ENCODE results near the gene TMIGD2. TPM values are rescaled to one million over a fixed set of nuclear protein-coding genes. Genes with fewer than 3 reads are reported as not detected.
"Not testable (repeated sequence)": the region's sequence is repeated elsewhere in the genome, so short reads cannot be mapped to it uniquely, and the experiment has no call there.

TMIGD2 gene
- total RNA-seq, 1 donor from 2014 or later, result not detected

DNA sequence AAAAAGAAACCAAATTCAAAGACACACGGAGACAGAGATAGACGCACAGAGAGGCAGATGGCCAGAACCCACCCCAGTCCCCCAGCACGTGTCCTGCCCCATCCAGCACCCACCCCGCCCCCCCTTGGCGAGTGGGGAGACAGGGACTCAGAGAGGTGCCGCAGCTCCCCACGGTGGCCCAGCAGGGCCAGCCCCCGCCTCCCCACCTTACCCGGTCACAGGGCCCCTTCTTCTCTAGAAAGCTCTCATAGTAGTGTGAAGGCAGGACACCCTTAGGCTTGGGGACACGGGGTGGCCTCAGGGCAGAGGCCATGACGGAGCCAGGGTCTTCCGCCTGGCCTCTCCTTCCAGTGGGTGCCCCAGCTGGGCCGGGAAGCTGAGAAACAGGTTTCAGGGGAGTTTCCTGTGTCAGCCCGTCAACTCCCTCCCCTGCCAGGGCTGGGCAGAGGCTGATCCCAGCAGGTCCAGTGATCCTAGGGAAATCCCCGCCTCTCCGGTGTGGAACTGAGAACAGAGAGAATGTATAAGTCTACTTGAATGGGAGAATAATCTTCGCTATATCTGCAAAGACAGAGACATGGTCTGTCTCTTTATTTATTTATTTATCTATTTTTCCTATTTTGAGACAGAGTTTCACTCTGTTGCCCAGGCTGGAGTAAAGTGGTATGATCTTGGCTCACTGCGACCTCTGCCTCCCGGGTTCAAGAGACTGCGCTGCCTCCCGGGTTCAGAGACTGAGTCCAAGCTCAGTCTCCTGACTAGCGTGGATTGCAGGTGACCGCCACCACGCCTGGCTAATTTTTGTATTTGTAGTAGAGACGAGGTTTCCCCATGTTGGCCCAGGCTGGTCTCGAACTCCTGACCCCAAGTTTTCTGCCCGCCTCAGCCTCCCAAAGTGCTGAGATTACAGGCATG is 36.5 kb upstream of the TMIGD2 start, which contains the start of gene STAP2:
Gene STAP2 (minus strand): TSS at position 387 of the 915 bp plus-strand sequence. CDS start 74 bp downstream, at position 313.
- intact Hi-C loops (cut with micrococcal nuclease), result no loop called here
- peaks cover 29% of the 10 kb centered on the region for H3K4me1 Mint-ChIP-seq
- H3K27ac Mint-ChIP-seq, result peak within 1 kb of the TSS; percentile 35
- peak within 1 kb of the TSS; percentile 81 for H3K4me3 Mint-ChIP-seq
- TF ChIP-seq CTCF (IDR thresholded peaks at IDR 0.05), result no peak
- no peak for ATAC-seq (ENCODE audit: low read depth)
- H3K36me3 Mint-ChIP-seq (ENCODE audit: low read depth), result peaks cover 3% of the 10 kb centered on the region
- no peaks in the 10 kb centered on the region for H3K27me3 Mint-ChIP-seq
- POLR2A ChIA-PET, result interaction anchor here (0.6 kb wide), 1 partner anchor 84 kb away, joined by 4 read pairs; no protein-coding TSS in a partner anchor
- CTCF ChIA-PET, result interaction anchor here (1.2 to 1.5 kb wide), 2 partner anchors 14 to 199 kb away, joined by 3 to 7 read pairs; no protein-coding TSS in a partner anchor
- H3K9me3 Mint-ChIP-seq, result no peaks in the 10 kb centered on the region
- DNase-seq, result no peak

GRCh38 chr19:4337906-4338440 is 35.8 kb upstream of the TMIGD2 start:
- H3K4me3 Mint-ChIP-seq, result peak overlapping the region; percentile 81

GRCh38 chr19:4334929-4335570 is 32.9 kb upstream of the TMIGD2 start:
- H3K4me1 Mint-ChIP-seq, result peaks cover 16% of the 10 kb centered on the region
- intact Hi-C loops (cut with micrococcal nuclease), result no loop called here
- TF ChIP-seq CTCF (IDR thresholded peaks at IDR 0.05), result no peak
- no peak overlapping the region for H3K4me3 Mint-ChIP-seq
- ATAC-seq (ENCODE audit: low read depth), result no peak
- H3K27ac Mint-ChIP-seq, result no peak overlapping the region
- H3K27me3 Mint-ChIP-seq, result no peaks in the 10 kb centered on the region
- no peaks in the 10 kb centered on the region for H3K36me3 Mint-ChIP-seq (ENCODE audit: low read depth)
- POLR2A ChIA-PET, result no interaction called here
- no peaks in the 10 kb centered on the region for H3K9me3 Mint-ChIP-seq
- no peak for DNase-seq
- CTCF ChIA-PET, result no interaction called here

More at GRCh38 chr19:4337906-4338440, 35.8 kb upstream of the TMIGD2 start:
- Mint-ChIP-seq H3K27me3 (no peaks in the 10 kb centered on the region), H3K9me3 (no peaks in the 10 kb centered on the region), H3K27ac (peak overlapping the region; percentile 35), H3K4me1 (peaks cover 26% of the 10 kb centered on the region), H3K36me3 (ENCODE audit: low read depth) (peaks cover under 1% of the 10 kb centered on the region)
- DNase-seq (no peak), ATAC-seq (ENCODE audit: low read depth) (no peak)
- CTCF ChIA-PET, result interaction anchor here (1.2 to 1.5 kb wide), 2 partner anchors 15 to 198 kb away, joined by 3 to 7 read pairs; no protein-coding TSS in a partner anchor
- POLR2A ChIA-PET, result no interaction called here
- intact Hi-C loops (cut with micrococcal nuclease), result no loop called here
- no peak for TF ChIP-seq CTCF (IDR thresholded peaks at IDR 0.05)

DNA sequence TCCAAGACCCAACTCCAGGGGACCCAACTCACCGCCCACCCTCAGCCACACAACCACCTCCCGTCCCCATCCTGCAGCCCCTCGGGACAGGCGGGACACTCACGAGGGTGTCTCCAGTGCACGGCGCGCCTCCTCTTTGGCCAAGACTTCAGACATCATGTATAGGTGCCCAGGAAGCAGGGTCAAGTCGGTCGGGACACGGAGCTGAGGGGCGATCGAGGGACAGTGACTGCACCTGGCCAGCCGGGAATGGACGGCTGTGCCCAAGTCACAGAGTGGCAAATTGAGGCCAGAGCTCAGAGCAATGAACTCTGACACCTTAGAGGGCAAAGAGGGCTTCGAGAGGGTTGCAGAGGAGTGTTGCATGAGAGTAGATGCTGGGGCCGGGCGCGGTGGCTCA is 27.7 kb upstream of the TMIGD2 start:
- no peaks in the 10 kb centered on the region for H3K36me3 Mint-ChIP-seq (ENCODE audit: low read depth)
- no peaks in the 10 kb centered on the region for H3K27me3 Mint-ChIP-seq
- POLR2A ChIA-PET, result interaction anchor here (0.7 to 1.8 kb wide), 2 partner anchors 13 to 760 kb away, joined by 4 to 9 read pairs; partner anchors contain the start of gene MPND
- no peak overlapping the region for H3K4me3 Mint-ChIP-seq
- ATAC-seq (ENCODE audit: low read depth) (no peak), DNase-seq (no peak)
- H3K9me3 Mint-ChIP-seq, result no peaks in the 10 kb centered on the region
- no peak overlapping the region for H3K27ac Mint-ChIP-seq
- CTCF ChIA-PET, result no interaction called here
- no peak for TF ChIP-seq CTCF (IDR thresholded peaks at IDR 0.05)
- intact Hi-C loops (cut with micrococcal nuclease), result no loop called here
- peaks cover 26% of the 10 kb centered on the region for H3K4me1 Mint-ChIP-seq

DNA sequence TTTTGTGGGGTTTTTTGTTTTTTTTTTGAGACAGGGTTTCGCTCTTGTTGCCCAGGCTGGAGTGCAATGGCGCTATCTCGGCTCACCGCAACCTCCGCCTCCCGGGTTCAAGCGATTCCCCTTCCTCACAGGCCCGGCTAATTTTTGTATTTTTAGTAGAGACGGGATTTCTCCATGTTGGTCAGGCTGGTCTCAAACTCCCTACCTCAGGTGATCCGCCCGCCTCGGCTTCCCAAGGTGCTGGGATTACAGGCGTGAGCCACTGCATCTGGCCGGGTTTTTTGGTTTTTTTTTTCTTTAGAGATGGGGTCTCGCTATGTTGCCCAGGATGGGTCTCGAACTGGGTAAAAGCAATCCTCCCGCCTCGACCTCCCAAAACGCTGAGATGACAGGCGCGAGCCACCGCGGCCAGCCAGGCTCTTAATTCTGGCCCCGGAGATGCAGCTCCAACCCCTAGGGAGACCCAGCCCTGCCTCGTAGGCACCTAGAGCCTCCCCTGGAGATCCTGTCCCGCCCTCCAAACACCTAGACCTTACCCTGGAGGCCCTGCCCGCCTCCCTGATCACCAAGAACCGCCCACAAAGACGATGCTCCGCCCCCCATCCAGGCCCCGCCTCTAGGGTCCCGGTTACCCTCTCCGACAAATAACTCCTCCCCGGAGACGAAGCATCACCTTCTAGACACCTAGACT is 26.9 kb upstream of the TMIGD2 start:
- DNase-seq; ATAC-seq (ENCODE audit: low read depth); H3K9me3 Mint-ChIP-seq; H3K27me3 Mint-ChIP-seq; CTCF ChIA-PET; H3K36me3 Mint-ChIP-seq (ENCODE audit: low read depth): not testable (repeated sequence)
- POLR2A ChIA-PET, result interaction anchor here (0.6 to 1.8 kb wide), 3 partner anchors 14 to 82 kb away, joined by 6 to 17 read pairs (median 9); partner anchors contain the start of gene MPND
- intact Hi-C loops (cut with micrococcal nuclease), result loop anchor here (1.0 kb wide), 1 partner anchor 13 kb away; no protein-coding TSS in a partner anchor
- Mint-ChIP-seq H3K27ac (peak overlapping the region; percentile 82), H3K4me3 (peak overlapping the region; percentile 81), H3K4me1 (peaks cover 26% of the 10 kb centered on the region)
